H9 (cell line): ENCODE results near the gene LCN2. TPM values are rescaled to one million over a fixed set of nuclear protein-coding genes. Genes with fewer than 3 reads are reported as not detected.

Source experiments
- DNase-seq: peaks from one replicate; pipeline ENCODE4 v3.0.0-alpha.2; 2017
- H2AFZ ChIP-seq: one replicate; pipeline ENCODE4 v1.6.1; 2013; ENCODE audit warnings: mild to moderate bottlenecking, low read length, control low read depth, moderate library complexity
- H2AK5ac ChIP-seq: 2 replicates; pipeline ENCODE4 v1.6.1; 2013; ENCODE audit warnings: low read length, control low read depth, mixed read lengths; ENCODE audit not compliant: insufficient read length
- H2BK120ac ChIP-seq: one replicate; pipeline ENCODE4 v1.6.1; 2013; ENCODE audit warnings: low read depth, mild to moderate bottlenecking, low read length, control low read depth, inconsistent platforms; ENCODE audit not compliant: poor library complexity, severe bottlenecking
- H2BK12ac ChIP-seq: 2 replicates; pipeline ENCODE4 v1.6.1; 2013; ENCODE audit warnings: low read length, control low read depth, mixed read lengths, low read depth; ENCODE audit not compliant: insufficient read length
- H2BK15ac ChIP-seq: 2 replicates; pipeline ENCODE4 v1.6.1; 2013; ENCODE audit warnings: low read depth, low read length, control low read depth
- H2BK20ac ChIP-seq: one replicate; pipeline ENCODE4 v1.6.1; 2013; ENCODE audit warnings: low read depth, mild to moderate bottlenecking, low read length, control low read depth, inconsistent platforms; ENCODE audit not compliant: poor library complexity, severe bottlenecking
- H2BK5ac ChIP-seq: 2 replicates; pipeline ENCODE4 v1.6.1; 2013; ENCODE audit warnings: low read length, control low read depth, mixed read lengths; ENCODE audit not compliant: insufficient read length
- H3K14ac ChIP-seq: 2 replicates; pipeline ENCODE4 v1.6.1; 2013; ENCODE audit warnings: low read length, control low read depth; ENCODE audit not compliant: insufficient read depth
- H3K18ac ChIP-seq: 2 replicates; pipeline ENCODE4 v1.6.1; 2013; ENCODE audit warnings: low read depth, mild to moderate bottlenecking, mixed read lengths, low read length, control low read depth; ENCODE audit not compliant: insufficient read length
- H3K23ac ChIP-seq: 2 replicates; pipeline ENCODE4 v1.6.1; 2013; ENCODE audit warnings: low read length, control low read depth, mixed read lengths, low read depth; ENCODE audit not compliant: insufficient read length
- H3K23me2 ChIP-seq: 2 replicates; pipeline ENCODE4 v1.6.1; 2013; ENCODE audit warnings: low read depth, mild to moderate bottlenecking, mixed read lengths, low read length, control low read depth; ENCODE audit not compliant: insufficient read length, poor library complexity, severe bottlenecking
- H3K27ac ChIP-seq: 2 replicates; pipeline ENCODE4 v1.5.1; 2013; ENCODE audit warnings: low read length, control low read depth, mixed read lengths, low read depth; ENCODE audit not compliant: insufficient read length
- H3K27me3 ChIP-seq: 2 replicates; pipeline ENCODE4 v1.6.1; 2013; ENCODE audit warnings: low read length, control low read depth, inconsistent platforms; ENCODE audit not compliant: insufficient read depth
- H3K4ac ChIP-seq: 2 replicates; pipeline ENCODE4 v1.6.1; 2013; ENCODE audit warnings: low read depth, mild to moderate bottlenecking, control low read depth, inconsistent platforms, low read length, moderate library complexity
- H3K4me1 ChIP-seq: 2 replicates; pipeline ENCODE4 v1.6.1; 2013; ENCODE audit warnings: low read length, control low read depth, inconsistent platforms; ENCODE audit not compliant: insufficient read depth
- H3K4me2 ChIP-seq: 2 replicates; pipeline ENCODE4 v1.6.1; 2013; ENCODE audit warnings: low read length, control low read depth, mixed read lengths; ENCODE audit not compliant: insufficient read length, insufficient read depth
- H3K56ac ChIP-seq: 2 replicates; pipeline ENCODE4 v1.6.1; 2013; ENCODE audit warnings: low read depth, mild to moderate bottlenecking, mixed read lengths, low read length, control low read depth; ENCODE audit not compliant: insufficient read length
- H3K79me1 ChIP-seq: 2 replicates; pipeline ENCODE4 v1.6.1; 2013; ENCODE audit warnings: low read depth, mild to moderate bottlenecking, moderate library complexity, low read length, control low read depth, inconsistent platforms; ENCODE audit not compliant: insufficient read depth, poor library complexity, severe bottlenecking
- H3K79me2 ChIP-seq: 2 replicates; pipeline ENCODE4 v1.6.1; 2013; ENCODE audit warnings: low read length, control low read depth, inconsistent platforms; ENCODE audit not compliant: insufficient read depth
- H3K9ac ChIP-seq: 2 replicates; pipeline ENCODE4 v1.6.1; 2013; ENCODE audit warnings: low read length, control low read depth, mixed read lengths; ENCODE audit not compliant: insufficient read length; ENCODE audit errors: extremely low read depth
- H3K9me3 ChIP-seq: one replicate; pipeline ENCODE4 v1.6.1; 2013; ENCODE audit warnings: low read depth, low read length, inconsistent platforms; ENCODE audit not compliant: control insufficient read depth
- H3T11ph ChIP-seq: one replicate; pipeline ENCODE4 v1.6.1; 2013; ENCODE audit warnings: mild to moderate bottlenecking, low read length, control low read depth, inconsistent platforms
- H4K20me1 ChIP-seq: one replicate; pipeline ENCODE4 v1.6.1; 2013; ENCODE audit not compliant: control insufficient read depth, insufficient read length, insufficient read depth
- H4K5ac ChIP-seq: 2 replicates; pipeline ENCODE4 v1.6.1; 2013; ENCODE audit warnings: low read depth, mild to moderate bottlenecking, mixed read lengths, low read length, control low read depth; ENCODE audit not compliant: insufficient read length
- H4K8ac ChIP-seq: replicated peaks from 2 replicates; pipeline ENCODE4 v1.6.1; 2013; ENCODE audit warnings: low read length, control low read depth, mixed read lengths, low read depth; ENCODE audit not compliant: insufficient read length
- H4K91ac ChIP-seq: 2 replicates; pipeline ENCODE4 v1.6.1; 2013; ENCODE audit warnings: low read depth, mild to moderate bottlenecking, moderate library complexity, mixed read lengths, low read length, control low read depth; ENCODE audit not compliant: insufficient read length
- H3K27ac Mint-ChIP-seq, 3 experiments: 2 replicates in 2 of 3; 3 replicates in 1 of 3; pipeline ENCODE4 v1.8.0; 2020 to 2021; ENCODE audit warnings: mixed read lengths in 3 of 3, mild to moderate bottlenecking in 1 of 3, moderate library complexity in 1 of 3
- H3K27me3 Mint-ChIP-seq: 2 replicates; pipeline ENCODE4 v1.8.0; 2021; ENCODE audit warnings: low read depth, mild to moderate bottlenecking, moderate library complexity, mixed read lengths
- H3K36me3 Mint-ChIP-seq, 3 experiments: 2 replicates in 2 of 3; 3 replicates in 1 of 3; pipeline ENCODE4 v1.8.0; 2020 to 2021; ENCODE audit warnings: low read depth in 3 of 3, mixed read lengths in 3 of 3; ENCODE audit not compliant: insufficient read depth in 1 of 3
- H3K4me1 Mint-ChIP-seq, 2 experiments: 2 replicates each; pipeline ENCODE4 v1.8.0; 2020; ENCODE audit warnings: mixed read lengths in 2 of 2
- H3K4me3 Mint-ChIP-seq, 2 experiments: 2 replicates in 1 of 2; 3 replicates in 1 of 2; pipeline ENCODE4 v1.8.0; 2020 to 2021; ENCODE audit warnings: mild to moderate bottlenecking in 2 of 2, mixed read lengths in 2 of 2, moderate library complexity in 1 of 2
- H3K9me3 Mint-ChIP-seq, 2 experiments: 2 replicates in 1 of 2; 3 replicates in 1 of 2; pipeline ENCODE4 v1.8.0; 2020; ENCODE audit warnings: mild to moderate bottlenecking in 2 of 2, mixed read lengths in 2 of 2, moderate library complexity in 1 of 2
- WGBS: extraction: QIAGEN DNeasy Blood & Tissue Kit; methylation state at CpG from one replicate; pipeline ENCODE4 v1.1.7; 2013; ENCODE audit warnings: missing lambda C conversion rate, low lambda C conversion rate, mixed read lengths; ENCODE audit not compliant: insufficient read length; ENCODE audit errors: extremely low coverage; 5-methylcytosine and 5-hydroxymethylcytosine counted together
- total RNA-seq: library from RNA; stranded (reverse); gene quantifications from 2 replicates; pipeline ENCODE4 v1.2.1, GENCODE V29; 2021
- TF ChIP-seq, protein P1 (sequence below): fragments of 200-600 bp; sonication (generic); conservative IDR thresholded peaks from 3 replicates; pipeline ENCODE4 v1.8.0; 2021; ENCODE audit warnings: antibody characterized with exemption, mild to moderate bottlenecking

LCN2 gene
- total RNA-seq, 1 experiment from 2014 or later, result not detected

DNA sequence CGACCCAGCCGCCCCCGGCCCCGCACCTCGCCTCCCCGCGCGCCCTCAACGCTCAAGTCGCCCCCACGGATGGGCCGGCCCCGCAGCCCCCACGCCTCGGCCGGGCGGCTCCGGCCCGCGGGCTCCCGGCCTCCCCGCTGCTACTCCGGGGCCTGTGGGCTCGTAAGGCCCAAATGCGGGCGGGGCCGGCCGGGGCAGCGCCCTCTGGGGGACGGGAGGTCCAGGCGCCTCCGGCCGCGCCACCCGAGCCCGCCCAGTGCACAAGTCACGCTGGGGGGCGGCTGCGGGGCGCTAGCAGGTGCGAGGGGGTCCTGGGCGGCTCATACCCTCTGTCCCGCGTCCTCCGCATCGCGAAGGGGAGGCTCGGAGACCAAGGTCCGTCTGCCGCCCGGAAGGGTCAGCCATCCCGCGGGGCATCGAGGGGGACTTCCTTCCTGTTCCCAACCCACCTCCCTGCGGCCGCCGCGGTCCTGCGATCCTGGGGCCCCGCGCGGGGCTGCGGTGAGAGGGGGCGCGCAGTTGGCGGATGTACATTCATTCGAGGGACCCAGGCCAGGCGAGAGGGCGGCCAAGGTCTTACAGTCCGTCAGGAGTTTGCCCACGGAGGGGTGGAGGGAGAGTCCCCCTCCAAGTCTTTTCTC lies 42.3 kb downstream of the LCN2 start, which contains the start of gene CIZ1:
TSS of gene CIZ1 (minus strand) at position 167 of the 641 bp plus-strand sequence. CDS start 715 bp downstream, outside the sequence.
- Histone ChIP-seq H2BK12ac (no peak within 1 kb of the TSS), H2AFZ (no peak within 1 kb of the TSS), H2BK15ac (no peak within 1 kb of the TSS), H3K9ac (peak within 1 kb of the TSS; percentile 61), H4K5ac (no peak within 1 kb of the TSS), H3K4me1 (no peaks in the 10 kb centered on the region), H2BK120ac (no peak within 1 kb of the TSS), H3K4me2 (peak within 1 kb of the TSS; percentile 89), H3K79me2 (no peaks in the 10 kb centered on the region), H3T11ph (no peak within 1 kb of the TSS), H3K27ac (no peak within 1 kb of the TSS), H2AK5ac (no peak within 1 kb of the TSS), H3K9me3 (no peaks in the 10 kb centered on the region), H3K79me1 (no peaks in the 10 kb centered on the region), H3K23me2 (peaks cover 11% of the 10 kb centered on the region), H3K18ac (peak within 1 kb of the TSS; percentile 74), H3K14ac (peak within 1 kb of the TSS; percentile 65), H3K4ac (no peak within 1 kb of the TSS), H4K8ac (no peak within 1 kb of the TSS), H4K20me1 (no peaks in the 10 kb centered on the region), H3K27me3 (no peaks in the 10 kb centered on the region), H3K23ac (no peak within 1 kb of the TSS), H3K56ac (no peak within 1 kb of the TSS), H2BK5ac (no peak within 1 kb of the TSS), H2BK20ac (no peak within 1 kb of the TSS), H4K91ac (no peak within 1 kb of the TSS)
- no CpG with 5 or more reads among the region's 71 CpGs for WGBS
- Mint-ChIP-seq H3K27ac (peak within 1 kb of the TSS in 2 of 3 experiments; percentile 65 to 85; a peak in 4 of 7 replicates), H3K27me3 (no peaks in the 10 kb centered on the region), H3K4me1 (peaks cover 9 to 14% of the 10 kb centered on the region in 2 experiments), H3K4me3 (peak within 1 kb of the TSS; percentile 84 to 97), H3K36me3 (peaks cover 11 to 30% (median 23%) of the 10 kb centered on the region in 3 experiments; a peak in 6 of 7 replicates), H3K9me3 (no peaks in the 10 kb centered on the region)
- TF ChIP-seq, protein P1, sequence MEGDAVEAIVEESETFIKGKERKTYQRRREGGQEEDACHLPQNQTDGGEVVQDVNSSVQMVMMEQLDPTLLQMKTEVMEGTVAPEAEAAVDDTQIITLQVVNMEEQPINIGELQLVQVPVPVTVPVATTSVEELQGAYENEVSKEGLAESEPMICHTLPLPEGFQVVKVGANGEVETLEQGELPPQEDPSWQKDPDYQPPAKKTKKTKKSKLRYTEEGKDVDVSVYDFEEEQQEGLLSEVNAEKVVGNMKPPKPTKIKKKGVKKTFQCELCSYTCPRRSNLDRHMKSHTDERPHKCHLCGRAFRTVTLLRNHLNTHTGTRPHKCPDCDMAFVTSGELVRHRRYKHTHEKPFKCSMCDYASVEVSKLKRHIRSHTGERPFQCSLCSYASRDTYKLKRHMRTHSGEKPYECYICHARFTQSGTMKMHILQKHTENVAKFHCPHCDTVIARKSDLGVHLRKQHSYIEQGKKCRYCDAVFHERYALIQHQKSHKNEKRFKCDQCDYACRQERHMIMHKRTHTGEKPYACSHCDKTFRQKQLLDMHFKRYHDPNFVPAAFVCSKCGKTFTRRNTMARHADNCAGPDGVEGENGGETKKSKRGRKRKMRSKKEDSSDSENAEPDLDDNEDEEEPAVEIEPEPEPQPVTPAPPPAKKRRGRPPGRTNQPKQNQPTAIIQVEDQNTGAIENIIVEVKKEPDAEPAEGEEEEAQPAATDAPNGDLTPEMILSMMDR, result peak; percentile 85
- peak; percentile 75 for DNase-seq
